Measurements from ENCODE around the gene ADORA3. TPM values are rescaled to one million over a fixed set of nuclear protein-coding genes. Genes with fewer than 3 reads are reported as not detected.
"Not testable (repeated sequence)": the region's sequence is repeated elsewhere in the genome, so short reads cannot be mapped to it uniquely, and the experiment has no call there.

Gene ADORA3
- not detected in 2 replicates for total RNA-seq (2014; rRNA removed; shearing (Covaris generic))

DNA sequence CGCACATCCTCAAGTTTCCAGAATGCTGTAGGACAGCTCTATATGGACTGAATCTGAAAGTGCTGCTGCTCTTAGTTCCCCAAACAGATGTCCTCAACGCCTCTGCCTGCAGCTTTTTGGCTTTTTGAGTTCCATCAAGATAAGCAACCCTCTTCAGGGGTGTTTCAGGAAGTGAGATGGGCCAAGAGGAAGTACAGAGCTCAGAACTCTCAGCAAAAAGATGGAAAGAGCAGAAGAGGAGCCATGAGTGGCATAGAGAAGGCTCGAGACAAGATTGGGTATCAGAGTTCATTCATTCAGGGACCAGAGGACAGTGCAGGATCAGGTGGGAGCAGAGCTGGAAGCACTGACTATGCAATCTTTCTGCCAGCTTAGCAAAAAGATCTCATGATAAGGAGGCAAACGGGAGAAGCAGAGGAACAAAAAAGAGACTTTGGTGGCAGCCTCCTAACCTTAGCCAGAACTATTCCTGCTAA, at the start of gene ADORA3, which contains the start of gene TMIGD3:
Gene ADORA3, minus strand, starts transcription at position 49 of the 476 bp plus-strand sequence. CDS start 279 bp downstream, outside the sequence.
Gene TMIGD3, minus strand, starts transcription at position 49 of the 476 bp plus-strand sequence. CDS start 279 bp downstream, outside the sequence.
- no peak for DNase-seq (ENCODE audit: low read depth)

DNA sequence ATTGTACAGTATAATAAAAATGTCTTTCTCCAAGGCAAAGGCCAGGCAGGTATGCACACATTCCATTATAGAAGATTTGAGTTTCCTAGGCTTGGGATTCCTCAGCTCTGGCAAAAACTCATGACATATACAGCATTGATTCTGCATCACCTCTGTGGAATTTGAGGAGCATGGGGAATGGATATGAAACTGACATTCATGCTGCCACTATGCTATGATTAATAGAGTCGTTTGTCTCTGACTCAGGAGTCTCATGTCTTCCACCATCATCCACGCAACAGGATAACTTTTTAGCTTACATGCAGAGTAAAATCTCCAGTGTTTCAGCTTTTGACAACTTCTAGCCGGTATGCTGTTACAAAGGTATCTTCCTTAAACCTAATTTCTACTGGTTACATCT, 49.8 kb upstream of the ADORA3 start:
- peak; percentile 62 for DNase-seq (ENCODE audit: low read depth)

DNA sequence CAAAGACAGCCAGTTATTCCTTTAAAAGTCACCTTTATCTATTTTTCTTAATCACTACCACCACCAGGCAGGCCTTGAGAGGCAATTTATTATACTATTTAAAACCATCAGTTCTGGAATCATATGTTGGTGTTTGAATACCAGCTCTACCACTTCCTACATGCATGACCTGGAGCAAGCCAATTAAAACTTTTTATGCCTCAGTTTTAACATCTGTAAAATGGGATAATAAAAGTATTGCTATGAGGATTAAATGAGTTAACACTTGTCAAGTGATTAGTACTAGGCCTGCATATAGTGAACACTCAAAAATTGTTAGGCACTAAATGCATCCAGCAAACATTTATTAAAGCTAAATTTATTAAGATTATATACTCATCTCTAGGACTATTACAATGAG, 49.2 kb upstream of the ADORA3 start:
- DNase-seq (ENCODE audit: low read depth) = no peak

DNA sequence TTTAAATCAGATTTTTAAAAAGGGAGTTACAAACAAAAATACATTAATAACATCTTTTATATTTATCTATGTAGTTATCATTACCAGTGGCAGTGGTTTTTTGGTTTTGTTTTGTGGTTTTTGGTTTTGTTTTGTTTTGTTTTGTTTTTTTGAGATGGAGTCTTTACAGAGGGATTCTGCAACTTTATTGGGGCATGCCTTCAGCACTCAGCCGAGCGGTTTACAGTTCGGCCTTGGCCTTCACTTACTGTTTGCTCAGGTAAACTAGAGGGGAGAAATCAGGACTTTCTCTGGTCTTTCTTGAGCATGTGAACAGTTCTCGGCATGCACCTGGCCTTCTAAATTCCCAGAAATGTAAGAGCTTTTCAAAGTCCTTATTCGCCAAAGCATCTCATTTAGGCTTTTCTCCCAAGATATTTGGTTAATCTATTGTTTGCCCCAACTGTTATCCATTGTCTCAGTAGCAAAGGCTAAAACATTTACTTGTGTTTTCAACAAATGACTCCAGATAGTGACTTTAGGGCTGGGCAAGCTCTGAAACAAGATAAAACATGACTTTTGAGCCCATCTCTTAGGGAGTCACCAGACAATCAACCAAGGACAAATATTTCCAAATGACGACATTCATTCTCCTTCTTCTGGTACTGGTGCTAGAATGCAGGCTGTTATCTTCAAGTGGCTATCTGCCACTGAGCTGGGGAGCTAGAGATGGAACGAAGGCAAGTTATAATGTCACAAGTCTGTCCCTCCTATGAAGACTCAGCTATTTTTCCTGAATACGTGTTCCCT, 48.4 kb upstream of the ADORA3 start:
- no peak for DNase-seq (ENCODE audit: low read depth)

DNA sequence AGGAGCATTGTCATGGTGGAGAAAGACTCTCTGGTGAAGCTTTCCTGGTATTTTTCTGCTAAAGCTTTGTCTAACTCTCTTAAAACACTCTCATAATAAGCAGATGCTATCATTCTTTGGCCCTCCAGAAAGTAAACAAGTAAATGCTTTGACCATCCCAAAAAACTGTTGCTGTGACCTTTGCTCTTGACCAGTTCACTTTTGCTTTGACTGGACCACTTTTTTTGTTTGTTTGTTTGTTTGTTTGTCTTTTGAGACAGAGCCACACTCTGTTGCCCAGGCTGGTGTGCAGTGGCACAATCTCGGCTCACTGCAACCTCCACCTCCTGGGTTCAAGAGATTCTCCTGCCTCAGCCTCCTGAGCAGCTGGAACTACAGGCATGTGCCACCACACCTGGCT, 44.4 kb upstream of the ADORA3 start:
- DNase-seq (ENCODE audit: low read depth) = not testable (repeated sequence)

DNA sequence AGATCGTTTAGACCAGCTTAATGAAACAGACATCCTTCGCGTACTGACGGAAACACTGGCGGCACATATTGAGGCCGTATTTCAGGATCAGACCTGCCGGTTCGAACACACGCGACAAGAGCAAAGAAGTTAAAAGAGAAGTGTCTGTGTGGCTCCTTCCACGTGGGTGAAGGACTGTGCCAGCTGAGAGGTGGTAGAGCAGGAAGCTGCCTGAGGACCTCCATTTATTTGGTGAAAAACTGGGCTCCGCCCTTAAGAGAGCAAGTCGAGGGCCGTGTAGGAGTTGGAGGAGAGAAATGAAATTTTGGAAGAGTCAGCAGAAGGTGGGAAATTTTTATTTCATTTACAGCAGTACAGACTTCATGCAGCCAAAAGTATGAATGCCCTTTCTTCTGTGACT, 38.8 kb upstream of the ADORA3 start:
- no peak for DNase-seq (ENCODE audit: low read depth)

DNA sequence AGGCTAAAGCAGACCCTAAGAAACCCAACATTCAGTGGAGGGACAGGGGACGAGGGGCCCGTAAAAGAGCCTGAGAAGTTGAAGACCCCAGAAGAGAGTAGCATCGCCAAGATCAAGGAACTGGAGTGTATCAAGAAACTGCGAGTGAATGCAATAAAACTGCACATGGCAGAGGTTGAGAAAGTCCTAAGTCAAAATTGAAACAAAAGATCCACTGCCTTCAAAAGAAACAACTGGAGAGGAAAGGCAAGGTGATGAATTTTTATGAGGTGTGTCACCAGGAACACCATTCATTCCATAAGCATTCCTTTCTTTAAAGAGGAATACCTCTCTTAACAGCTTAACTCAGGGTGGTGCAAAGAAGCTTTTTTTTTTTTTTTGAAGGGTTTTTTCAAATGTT, 38.3 kb upstream of the ADORA3 start:
- DNase-seq (ENCODE audit: low read depth) = peak; percentile 58

DNA sequence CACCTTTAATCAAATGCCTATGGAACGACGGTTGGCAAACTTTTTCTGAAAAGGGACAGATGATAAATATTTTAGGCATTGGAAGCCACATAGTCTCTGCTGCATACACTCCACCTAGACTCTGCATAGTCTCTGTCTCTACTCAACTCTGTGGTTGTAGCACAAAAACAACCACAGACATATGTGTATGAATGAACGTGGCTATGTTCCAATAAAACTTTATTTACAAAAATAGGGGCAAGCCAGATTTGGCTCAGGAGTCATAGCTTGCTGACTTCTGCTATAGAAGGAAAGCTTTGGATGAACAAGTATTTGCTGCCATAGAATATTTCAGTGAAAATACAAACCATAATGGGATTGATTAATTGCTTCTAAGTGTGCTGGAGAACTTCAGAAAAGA, 37.5 kb upstream of the ADORA3 start:
- DNase-seq (ENCODE audit: low read depth) = no peak

DNA sequence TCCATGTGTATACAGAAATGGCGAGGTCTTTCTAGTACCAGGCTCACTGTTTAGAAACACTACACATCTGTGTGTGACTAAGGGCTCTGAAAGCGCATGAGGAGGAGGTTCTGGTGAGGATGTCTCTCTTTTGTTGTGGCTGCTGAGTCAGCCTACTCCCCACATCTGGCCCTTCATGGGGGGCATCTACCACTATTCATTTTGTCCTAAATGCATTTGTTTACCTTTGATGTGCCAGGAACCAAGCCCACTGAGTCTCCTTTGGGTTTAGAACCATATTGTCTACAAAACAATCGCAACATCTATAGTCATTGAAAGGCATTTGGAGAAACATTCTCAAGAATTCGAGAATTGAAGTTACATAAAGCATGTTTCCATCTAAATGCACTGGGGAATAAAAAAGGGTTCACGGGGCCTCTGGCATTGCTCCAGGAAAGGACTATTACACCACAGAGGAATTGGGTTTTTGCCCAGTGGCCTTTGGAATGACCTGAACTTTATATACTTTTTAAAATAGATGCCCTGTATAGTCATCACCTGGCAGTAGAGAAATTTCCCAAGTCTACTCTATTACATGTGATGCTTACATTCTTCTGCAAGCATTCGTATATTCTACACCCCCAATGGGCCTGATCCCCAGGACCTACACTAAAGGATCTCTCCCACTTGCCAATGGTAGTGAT, 35.1 kb upstream of the ADORA3 start:
- peak; percentile 86 for DNase-seq (ENCODE audit: low read depth)

DNA sequence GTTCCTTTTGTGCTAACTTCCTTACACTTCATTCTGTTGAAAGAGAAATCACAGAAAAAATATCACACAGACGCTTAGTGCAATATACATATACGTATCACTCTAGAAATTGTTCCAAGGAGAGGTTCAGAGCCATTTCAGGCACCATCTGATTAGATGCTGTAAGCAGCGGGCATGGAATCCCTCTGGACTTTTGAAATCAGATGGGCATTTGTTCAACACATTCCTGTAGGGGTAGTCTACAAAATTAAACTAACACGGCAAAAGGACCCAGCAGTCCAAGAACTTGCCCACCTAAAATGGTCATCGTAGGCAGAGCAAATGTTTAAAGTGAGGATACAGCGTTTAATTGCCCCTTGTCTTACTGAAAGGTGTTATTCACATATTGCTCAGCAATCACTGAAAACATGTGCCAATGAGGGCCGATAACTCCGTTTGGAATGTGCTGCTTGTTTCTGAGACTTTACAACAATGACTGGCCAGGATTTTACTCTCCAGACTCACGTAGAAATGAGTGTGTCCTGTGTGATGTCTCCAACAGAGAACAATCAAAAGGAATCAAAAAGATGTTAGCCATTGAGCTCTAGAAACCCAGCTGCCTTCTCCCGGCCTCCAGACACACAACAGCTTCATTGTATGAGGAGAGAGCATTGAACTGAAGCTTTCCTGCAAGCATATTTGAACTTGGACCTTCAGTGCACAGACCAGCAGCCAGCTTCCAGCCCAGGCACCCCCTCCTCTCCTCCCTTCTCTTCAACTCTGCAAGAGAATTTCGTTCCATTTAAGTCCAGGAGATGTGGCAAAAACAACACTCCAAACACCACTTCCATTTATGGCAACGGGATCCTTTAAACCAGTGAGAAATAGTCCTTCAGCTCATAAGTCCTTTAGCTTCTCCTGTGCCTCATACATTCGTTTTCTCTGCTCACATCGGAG, 32.1 kb upstream of the ADORA3 start:
- DNase-seq (ENCODE audit: low read depth) = no peak

DNA sequence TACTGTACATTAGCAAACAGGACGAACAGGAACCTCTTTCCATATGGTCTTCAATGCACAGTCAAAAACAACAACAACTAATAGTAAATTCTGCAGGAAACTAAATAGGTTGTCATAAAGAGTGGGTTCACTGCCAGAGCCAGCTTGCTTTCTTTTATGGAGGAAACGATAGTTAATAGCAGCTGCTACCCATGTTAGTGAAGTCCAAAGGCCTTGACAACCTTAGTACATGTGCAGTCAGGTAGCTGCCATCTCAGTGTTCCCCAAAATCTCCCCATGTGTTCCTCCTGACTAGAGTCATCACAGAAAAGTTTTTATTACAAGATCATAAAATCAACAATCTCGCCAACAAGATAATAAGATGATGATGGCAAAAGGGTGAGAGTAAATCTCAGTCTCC, 16.6 kb upstream of the ADORA3 start:
- DNase-seq (ENCODE audit: low read depth) = no peak

DNA sequence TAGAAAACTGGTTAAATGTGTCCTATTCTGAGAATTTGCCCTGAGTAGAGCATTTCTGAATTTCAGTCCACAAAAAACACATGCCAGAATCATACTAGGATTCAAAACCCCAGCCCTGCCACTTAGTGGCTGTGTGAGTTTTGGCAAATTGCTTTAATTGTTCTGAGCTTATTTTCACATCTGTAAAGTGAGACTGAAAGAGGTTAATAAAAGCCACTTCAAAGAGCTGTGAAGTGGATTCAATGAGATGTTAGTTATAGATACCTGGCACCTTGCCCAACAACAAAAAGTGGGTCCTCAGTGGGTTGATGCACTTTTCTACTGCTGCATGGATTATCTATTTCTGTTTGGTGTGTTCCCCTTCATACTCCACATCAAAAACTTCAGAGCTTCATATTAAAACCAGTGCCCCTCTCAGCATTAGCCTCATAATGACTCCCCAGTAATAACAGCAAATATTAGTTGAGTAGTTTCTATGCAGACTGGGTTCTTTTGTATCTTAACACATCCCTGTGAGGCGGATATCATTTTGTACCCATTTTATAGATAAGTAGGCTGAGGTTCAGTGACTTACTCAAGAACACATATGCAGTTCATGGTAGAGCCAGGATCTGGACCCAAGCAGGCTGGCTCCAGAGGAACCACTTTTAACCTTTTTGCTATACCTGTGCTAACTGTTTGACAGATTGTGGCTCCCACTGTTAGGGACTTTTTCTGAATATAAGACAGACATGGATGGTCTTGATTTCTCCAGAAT, 14.2 kb upstream of the ADORA3 start:
- DNase-seq (ENCODE audit: low read depth) = no peak

DNA sequence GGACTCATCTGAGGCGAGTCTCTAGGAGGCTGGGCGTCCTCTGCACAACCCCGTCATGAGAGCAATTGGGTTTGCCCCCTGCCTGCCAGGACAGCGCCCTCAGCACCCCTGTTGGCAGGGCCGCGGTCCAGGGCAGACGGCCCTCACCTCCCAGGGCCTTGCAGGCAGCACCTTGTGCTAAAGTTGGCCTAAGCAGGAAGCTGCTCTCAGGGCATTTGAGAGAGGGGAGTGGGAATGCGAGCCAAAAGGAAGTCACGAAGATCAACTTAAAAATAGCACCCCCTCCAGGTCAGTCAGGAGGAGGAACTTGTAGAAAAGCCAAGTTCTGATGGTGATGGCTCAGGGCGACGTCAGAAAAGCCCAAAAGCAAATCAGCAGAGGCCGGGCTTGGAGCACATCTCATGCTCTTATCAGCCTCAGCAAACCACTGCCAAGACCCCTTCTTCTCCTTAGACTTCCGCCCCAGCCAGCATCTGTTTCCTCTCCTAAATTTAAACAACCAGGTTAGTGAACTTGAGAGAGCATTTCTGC, 12.6 kb upstream of the ADORA3 start:
- peak; percentile 65 for DNase-seq (ENCODE audit: low read depth)

DNA sequence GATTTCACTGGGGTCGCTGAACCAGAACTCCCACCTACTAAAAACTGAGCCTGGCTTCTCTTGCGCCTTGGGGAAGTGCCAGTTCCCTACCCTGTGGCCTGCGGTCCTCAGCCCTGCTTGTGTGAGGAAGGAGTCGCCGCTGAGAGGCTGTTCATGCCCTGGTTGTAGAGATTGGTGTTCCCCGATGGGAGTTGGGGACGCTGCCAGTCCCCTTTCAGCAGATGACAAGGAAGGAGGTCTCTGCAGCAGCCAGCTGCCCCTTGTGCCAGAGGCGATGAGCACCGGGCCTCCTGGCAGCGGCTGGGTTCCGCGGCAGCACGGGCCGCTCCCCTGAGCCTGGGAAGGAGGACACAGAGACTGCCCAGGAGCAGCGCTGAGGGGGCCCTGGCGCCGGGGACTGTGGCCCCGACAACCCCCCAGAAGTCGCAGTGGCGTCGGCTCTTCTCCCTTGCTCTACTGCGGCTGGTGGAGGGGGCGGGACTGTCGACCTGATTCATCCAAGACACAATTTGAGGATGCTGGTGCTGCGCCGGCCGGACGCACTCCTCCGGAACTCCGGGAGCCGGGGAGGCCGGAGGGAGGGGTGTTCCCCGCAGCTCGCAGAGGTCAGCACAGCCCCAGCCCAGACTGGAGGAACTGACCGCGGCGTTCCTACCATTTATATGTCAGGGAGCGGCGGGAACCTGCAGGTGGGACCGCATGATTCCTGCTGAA, 12.0 kb upstream of the ADORA3 start:
- DNase-seq (ENCODE audit: low read depth) = peak; percentile 30

DNA sequence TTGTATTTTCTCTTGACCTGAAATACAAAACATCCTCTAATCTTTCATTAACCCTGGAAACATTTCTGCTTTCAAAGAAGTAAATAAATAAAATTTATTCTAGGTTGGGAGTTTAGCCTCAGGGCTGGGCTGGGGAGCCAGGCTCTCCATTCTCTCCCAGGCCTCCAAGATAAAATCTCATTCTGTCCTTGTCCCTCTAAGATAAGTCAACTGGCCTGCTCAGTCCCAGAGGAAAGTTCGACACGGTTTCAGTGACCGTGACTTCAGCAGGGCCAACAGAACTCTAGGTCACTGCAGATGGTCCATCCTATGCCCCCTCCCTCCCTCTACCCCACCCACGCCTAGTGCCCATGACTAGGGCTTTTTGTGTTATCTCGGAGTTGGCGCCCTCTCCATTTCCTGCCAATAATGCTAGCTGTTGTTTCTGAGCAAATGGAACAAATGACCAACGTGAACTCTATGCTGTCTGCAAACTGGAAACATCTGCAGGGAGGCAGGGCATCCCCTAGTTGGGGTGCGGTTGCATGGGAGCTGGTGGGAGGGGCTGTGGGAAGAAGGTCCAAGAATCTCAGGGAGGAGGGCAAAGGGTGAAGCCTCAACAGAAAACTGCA, 10.1 kb upstream of the ADORA3 start:
- DNase-seq (ENCODE audit: low read depth) = no peak

DNA sequence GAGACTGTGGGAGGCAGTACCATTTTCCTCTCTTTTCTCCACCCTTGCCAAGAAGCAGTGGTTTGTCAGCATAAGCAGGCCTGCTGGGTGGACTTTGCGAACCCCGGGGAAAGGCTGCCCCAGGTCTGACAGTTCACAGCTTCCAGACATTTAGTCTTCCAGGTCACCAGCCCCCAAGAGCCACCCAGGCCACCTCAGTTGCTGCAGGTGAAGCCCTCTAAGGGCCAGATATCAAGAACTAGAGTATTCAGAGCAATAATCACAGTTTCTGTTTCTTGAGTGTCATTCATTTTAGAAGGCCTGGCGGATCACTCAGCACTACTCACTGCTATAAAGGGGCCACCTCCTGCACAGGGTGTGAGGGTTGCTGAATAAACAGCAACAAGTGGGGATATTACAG, 9.5 kb upstream of the ADORA3 start:
- DNase-seq (ENCODE audit: low read depth) = no peak

DNA sequence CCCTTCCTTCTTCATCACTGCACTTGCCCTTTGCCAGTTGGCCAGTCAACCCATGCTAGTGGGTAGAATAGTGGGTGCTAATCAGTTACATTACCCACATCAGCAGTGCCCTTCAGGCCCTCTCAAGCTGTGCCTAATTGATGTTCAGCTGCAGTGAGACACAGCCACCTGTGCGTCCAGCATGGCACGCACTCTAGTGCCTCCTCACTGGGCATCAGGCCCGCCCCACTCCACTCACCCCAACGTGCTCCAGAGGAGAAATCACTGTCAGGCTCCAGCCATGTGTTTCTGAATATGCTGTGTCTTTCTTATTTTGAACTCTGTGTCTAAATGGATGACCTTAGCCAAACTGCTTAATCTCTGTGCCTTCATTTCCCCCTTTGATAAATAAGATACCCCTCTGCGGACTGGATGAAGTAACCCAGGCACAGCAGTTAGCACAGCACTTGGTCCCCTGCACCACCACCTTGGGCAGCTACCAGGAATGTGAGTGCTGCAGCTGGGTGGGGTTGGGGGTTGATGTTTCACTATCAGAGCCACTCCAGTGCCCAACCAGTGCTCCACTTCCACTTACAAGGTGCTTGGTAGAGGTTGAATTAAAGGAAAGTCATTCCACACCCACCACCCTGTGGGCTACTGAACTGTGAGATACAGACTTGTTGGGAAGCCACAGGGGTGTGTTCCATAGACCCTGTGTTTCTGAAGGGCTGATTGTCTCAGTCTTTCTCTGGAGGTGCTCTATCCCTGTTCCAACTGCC, 8.9 kb upstream of the ADORA3 start:
- DNase-seq (ENCODE audit: low read depth) = no peak

DNA sequence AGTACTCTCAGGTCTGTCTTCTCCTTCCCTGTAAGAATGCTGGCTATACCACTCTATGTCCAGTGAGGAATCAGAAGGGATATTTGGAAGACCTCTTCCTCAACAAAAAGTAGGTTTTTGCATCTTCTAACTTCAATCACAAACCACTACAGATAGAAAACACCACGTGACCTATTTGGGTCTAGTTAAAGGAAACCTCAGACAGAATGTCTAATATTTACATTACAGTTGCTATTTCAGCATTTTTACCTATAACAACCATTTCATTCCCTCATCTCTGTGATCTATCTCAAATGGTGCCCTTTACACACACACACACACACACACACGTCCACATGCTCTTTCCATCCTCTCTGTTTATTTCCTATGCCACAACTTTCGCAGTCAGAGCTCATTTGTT, 7.9 kb upstream of the ADORA3 start:
- no peak for DNase-seq (ENCODE audit: low read depth)

DNA sequence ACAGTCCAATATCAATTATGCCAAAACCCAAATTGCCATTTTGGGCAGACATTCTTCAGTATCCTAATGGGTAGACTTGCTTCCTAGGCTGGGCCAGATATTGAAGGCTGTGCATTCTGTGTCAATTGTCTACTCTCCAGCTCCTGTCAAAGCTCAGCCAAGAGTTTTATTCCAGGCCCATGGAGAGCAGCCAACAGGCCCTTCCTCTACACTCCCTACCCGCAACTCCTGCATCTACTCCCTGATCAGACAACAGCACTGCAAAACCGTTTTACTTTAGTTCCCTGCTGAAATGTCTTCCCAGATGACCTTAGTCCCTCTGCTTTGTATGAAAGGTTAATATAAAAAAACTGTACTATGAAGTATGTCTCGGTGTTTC, 6.6 kb upstream of the ADORA3 start:
- DNase-seq (ENCODE audit: low read depth) = no peak

All from Daoy (cell line).